ENCODE data around the gene CSNK1G1.
A peak's percentile ranks its signal among the peaks of the same experiment; 100 is the strongest.

Gene CSNK1G1

DNA sequence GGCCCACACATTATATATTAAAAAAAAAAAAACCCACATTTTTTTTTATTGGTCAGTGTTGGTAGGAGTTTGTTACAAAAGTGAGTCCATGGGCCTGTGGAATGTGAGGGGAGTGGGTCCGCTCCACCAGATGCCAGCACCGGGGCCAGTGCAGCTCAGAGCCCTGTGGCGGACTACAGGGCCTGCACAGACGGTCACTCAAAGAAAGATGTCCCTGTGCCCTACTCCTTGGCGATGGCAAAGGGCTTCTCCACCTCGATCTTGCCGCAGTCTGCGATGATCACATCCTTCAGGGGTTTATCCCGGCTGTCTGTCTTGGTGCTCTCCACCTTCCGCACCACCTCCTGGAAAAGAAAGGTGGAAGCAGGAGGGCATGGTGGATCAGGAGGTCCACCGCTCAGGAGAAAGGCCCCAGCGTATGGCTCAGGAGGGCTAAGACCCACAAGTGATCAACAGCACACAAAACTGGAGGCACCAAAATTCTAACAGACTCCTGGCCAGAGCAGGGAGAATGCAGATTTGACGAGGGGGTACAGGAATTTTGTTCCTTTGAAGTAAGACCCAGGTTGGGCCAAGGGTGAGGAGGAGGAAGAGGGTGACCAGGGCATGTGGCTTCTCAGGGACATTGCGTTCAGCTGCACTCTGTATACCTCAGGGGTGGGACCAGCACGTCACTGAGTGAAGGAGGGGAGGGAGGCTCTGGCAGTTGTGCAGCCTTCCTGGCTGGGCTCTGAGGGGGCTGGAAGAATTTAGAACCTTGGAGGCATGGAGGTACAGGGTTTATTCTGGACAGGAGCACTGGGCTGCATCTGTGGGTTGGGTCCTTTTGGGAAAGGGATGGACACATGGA is 199.9 kb downstream of the CSNK1G1 start:
- Histone ChIP-seq H3K4me1 (ENCODE audit: low read length) (peaks cover 18% of the 10 kb centered on the region), H3K27ac (ENCODE audit: low read length) (no peak overlapping the region)

DNA sequence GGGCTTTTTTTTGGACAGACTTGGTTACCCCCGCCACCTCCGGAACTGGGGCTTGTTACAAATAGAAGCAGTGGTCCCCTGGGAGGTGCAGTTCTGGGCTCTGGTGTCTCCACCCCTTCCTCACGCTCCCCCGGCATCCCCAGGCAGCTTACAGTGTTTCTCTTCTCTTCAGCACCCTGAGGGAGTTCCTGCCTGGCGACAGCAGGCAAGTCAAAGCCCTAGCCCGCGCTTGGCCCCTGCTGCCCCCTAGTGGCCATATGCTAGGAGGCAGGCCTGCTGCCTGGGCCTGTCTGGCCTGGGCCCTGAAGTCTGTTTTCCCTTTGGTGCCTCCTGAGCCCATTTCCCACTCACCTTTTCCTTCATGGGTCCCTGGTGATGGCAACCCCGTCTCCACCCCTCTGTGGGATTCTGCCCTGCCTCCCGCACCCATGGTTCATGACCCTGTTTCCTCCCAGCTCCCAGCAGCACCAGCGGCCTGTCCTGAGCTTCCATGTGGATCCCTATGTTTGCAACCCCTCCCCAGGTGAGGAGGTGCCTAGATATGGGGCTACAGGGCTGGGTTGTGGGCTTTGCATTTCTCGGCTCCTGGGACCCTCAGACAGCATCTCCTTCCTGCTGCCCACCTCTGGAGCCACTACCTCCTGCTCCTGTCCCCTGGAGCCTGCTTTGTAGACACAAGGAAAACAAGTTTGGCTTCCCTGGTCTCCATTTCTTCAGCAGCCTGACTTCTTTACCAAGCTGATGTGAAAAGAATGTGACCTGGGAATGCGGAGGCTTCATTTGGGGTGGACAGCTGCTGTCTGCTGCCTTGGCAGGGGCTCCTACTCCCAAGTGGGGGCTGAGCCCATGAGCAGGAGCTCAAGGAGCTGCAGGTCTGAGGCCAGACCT is 202.2 kb downstream of the CSNK1G1 start:
- Histone ChIP-seq H3K4me1 (ENCODE audit: low read length) (peaks cover 35% of the 10 kb centered on the region), H3K27ac (ENCODE audit: low read length) (peak overlapping the region; percentile 45), H3K4me3 (ENCODE audit: low read length) (peak overlapping the region; percentile 85), H3K9me3 (ENCODE audit: insufficient read depth, low read length) (no peaks in the 10 kb centered on the region), H2AFZ (ENCODE audit: low read depth, low read length) (no peak overlapping the region), H4K20me1 (ENCODE audit: insufficient read depth, low read length) (peaks cover 31% of the 10 kb centered on the region), H3K4me2 (ENCODE audit: low read length) (peak overlapping the region; percentile 89), H3K79me2 (ENCODE audit: low read length) (peaks cover 8% of the 10 kb centered on the region), H3K36me3 (replicated peaks; ENCODE audit: low read depth, low read length) (peaks cover 39% of the 10 kb centered on the region), H3K9ac (ENCODE audit: low read length) (peak overlapping the region; percentile 71; the same call in 1 of the 2 replicates), H3K27me3 (ENCODE audit: low read depth, low read length) (no peaks in the 10 kb centered on the region)
- TF ChIP-seq EZH2phosphoT487 (IDR thresholded peaks at IDR 0.05; ENCODE audit: low read depth), result no peak
- TF ChIP-seq, protein P1, sequence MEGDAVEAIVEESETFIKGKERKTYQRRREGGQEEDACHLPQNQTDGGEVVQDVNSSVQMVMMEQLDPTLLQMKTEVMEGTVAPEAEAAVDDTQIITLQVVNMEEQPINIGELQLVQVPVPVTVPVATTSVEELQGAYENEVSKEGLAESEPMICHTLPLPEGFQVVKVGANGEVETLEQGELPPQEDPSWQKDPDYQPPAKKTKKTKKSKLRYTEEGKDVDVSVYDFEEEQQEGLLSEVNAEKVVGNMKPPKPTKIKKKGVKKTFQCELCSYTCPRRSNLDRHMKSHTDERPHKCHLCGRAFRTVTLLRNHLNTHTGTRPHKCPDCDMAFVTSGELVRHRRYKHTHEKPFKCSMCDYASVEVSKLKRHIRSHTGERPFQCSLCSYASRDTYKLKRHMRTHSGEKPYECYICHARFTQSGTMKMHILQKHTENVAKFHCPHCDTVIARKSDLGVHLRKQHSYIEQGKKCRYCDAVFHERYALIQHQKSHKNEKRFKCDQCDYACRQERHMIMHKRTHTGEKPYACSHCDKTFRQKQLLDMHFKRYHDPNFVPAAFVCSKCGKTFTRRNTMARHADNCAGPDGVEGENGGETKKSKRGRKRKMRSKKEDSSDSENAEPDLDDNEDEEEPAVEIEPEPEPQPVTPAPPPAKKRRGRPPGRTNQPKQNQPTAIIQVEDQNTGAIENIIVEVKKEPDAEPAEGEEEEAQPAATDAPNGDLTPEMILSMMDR (IDR thresholded peaks at IDR 0.05; ENCODE audit: low read depth, low read length), result peak; percentile 92

More for the DNA sequence above, 199.9 kb downstream of the CSNK1G1 start:
- Histone ChIP-seq H3K27me3 (ENCODE audit: low read depth, low read length) (no peaks in the 10 kb centered on the region), H4K20me1 (ENCODE audit: insufficient read depth, low read length) (peaks cover 35% of the 10 kb centered on the region), H3K36me3 (replicated peaks; ENCODE audit: low read depth, low read length) (peaks cover 55% of the 10 kb centered on the region), H3K9ac (ENCODE audit: low read length) (no peak overlapping the region), H3K4me2 (ENCODE audit: low read length) (no peak overlapping the region), H3K9me3 (ENCODE audit: insufficient read depth, low read length) (no peaks in the 10 kb centered on the region), H3K4me3 (ENCODE audit: low read length) (no peak overlapping the region), H3K79me2 (ENCODE audit: low read length) (peaks cover 25% of the 10 kb centered on the region), H2AFZ (ENCODE audit: low read depth, low read length) (no peak overlapping the region)
- TF ChIP-seq, protein P1 (IDR thresholded peaks at IDR 0.05; ENCODE audit: low read depth, low read length), result no peak
- TF ChIP-seq EZH2phosphoT487 (IDR thresholded peaks at IDR 0.05; ENCODE audit: low read depth), result no peak

DNA sequence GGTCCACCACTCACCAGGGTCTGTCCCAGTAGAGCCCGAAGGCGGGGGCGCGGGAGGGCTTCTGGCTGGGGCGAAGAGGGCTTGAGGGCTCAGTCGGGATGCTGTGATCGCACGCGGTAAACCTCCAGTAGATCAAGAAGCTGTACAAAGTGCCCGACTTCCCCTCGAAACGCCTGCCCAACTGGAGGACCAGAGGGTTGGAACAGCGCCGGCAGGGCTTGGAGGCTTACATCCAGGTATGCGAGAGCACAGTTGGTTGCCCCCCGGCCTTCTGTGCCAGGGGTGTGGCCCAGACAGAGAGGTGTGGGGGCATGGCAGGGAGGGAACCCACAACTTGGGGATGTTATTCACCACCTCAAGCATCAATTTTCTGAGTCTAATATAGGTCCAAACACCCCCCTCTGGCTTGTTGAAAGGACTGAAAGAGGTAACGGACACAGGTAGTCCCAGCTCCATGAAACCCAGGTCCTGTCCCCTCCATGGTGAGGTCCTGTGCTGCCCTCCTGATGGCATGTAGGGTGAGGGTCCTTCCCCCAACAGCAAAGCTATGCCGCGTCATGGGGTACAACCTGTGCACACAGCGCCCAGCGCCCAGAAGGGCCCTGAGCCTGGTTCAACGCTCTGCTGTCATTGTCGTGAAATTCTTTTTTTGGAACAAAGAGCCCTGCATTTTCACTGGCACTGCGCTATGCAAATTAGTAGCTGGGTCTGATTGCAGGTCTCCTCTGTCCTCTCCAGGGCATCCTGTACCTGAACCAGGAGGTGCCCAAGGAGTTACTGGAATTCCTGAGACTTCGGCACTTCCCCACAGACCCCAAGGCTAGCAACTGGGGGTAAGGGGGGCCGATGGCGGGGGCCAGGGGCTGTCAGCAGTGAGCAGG is 203.2 kb downstream of the CSNK1G1 start:
- TF ChIP-seq, protein P1 (IDR thresholded peaks at IDR 0.05; ENCODE audit: low read depth, low read length), result no peak
- no peak for TF ChIP-seq EZH2phosphoT487 (IDR thresholded peaks at IDR 0.05; ENCODE audit: low read depth)
- Histone ChIP-seq H3K9me3 (ENCODE audit: insufficient read depth, low read length) (no peaks in the 10 kb centered on the region), H3K4me3 (ENCODE audit: low read length) (peak overlapping the region; percentile 85), H3K4me2 (ENCODE audit: low read length) (peak overlapping the region; percentile 89), H3K36me3 (replicated peaks; ENCODE audit: low read depth, low read length) (peaks cover 30% of the 10 kb centered on the region), H3K27ac (ENCODE audit: low read length) (peak overlapping the region; percentile 45), H3K9ac (ENCODE audit: low read length) (peak overlapping the region; percentile 71), H3K79me2 (ENCODE audit: low read length) (no peaks in the 10 kb centered on the region; the same call in 1 of the 2 replicates), H3K4me1 (ENCODE audit: low read length) (peaks cover 35% of the 10 kb centered on the region), H3K27me3 (ENCODE audit: low read depth, low read length) (no peaks in the 10 kb centered on the region), H4K20me1 (ENCODE audit: insufficient read depth, low read length) (peaks cover 23% of the 10 kb centered on the region), H2AFZ (ENCODE audit: low read depth, low read length) (no peak overlapping the region)

All from OCI-LY3 (cell line).